Germinal center (tissue), 1 donor: ENCODE measurements around the gene ZBTB40.

ENCODE experiments used
- DNase-seq: peaks from one replicate; pipeline ENCODE4 v3.0.0; 2012; ENCODE audit warnings: mixed read lengths, low spot score

ZBTB40 gene, protein sequence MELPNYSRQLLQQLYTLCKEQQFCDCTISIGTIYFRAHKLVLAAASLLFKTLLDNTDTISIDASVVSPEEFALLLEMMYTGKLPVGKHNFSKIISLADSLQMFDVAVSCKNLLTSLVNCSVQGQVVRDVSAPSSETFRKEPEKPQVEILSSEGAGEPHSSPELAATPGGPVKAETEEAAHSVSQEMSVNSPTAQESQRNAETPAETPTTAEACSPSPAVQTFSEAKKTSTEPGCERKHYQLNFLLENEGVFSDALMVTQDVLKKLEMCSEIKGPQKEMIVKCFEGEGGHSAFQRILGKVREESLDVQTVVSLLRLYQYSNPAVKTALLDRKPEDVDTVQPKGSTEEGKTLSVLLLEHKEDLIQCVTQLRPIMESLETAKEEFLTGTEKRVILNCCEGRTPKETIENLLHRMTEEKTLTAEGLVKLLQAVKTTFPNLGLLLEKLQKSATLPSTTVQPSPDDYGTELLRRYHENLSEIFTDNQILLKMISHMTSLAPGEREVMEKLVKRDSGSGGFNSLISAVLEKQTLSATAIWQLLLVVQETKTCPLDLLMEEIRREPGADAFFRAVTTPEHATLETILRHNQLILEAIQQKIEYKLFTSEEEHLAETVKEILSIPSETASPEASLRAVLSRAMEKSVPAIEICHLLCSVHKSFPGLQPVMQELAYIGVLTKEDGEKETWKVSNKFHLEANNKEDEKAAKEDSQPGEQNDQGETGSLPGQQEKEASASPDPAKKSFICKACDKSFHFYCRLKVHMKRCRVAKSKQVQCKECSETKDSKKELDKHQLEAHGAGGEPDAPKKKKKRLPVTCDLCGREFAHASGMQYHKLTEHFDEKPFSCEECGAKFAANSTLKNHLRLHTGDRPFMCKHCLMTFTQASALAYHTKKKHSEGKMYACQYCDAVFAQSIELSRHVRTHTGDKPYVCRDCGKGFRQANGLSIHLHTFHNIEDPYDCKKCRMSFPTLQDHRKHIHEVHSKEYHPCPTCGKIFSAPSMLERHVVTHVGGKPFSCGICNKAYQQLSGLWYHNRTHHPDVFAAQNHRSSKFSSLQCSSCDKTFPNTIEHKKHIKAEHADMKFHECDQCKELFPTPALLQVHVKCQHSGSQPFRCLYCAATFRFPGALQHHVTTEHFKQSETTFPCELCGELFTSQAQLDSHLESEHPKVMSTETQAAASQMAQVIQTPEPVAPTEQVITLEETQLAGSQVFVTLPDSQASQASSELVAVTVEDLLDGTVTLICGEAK

DNA sequence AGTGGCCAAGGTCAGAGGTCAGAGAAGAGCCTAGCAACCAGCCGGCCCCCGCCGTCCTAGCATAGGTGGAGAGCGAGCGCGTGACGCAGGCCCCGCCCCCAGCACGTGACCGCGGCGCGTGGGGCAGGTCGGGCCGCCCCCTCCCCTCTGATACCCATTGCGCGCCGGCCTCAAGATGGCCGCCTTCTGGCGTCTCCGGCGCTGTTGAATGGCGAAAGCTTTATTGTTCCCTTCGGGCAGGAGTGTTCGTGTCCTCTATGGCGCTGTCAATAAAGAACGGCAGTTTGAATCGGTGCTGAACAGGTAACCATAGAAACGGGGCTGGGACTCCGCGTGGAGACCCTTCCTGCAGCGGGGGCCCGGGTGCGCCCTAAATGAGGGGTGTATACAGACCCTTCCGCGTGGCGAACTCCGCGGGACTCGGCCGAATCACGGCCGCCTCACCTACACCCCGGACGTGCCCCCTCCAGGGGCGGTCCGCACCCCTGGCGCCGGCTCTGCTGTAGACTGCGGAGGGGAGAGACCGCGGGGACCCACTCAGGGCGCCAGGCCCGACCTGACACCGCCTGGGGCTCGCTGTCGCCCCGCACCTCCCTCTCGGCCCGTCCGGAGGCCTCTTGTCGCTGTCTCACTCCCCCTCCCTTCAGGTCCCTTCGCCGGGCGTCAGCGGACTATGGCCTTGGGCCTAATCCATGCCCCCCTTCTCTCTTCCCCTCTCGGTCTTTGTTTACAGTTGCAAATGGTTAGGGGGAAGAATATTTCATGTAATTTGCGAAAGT is at the start of gene ZBTB40:
TSS of gene ZBTB40 (plus strand) at position 150 of the 779 bp plus-strand sequence. CDS start 38,098 bp downstream, outside the sequence.
- DNase-seq = peak; percentile 95

- DNase-seq = no peak
These were observed 49.1 kb upstream of the ZBTB40 start for GRCh38 chr1:22402356-22403053.

DNA sequence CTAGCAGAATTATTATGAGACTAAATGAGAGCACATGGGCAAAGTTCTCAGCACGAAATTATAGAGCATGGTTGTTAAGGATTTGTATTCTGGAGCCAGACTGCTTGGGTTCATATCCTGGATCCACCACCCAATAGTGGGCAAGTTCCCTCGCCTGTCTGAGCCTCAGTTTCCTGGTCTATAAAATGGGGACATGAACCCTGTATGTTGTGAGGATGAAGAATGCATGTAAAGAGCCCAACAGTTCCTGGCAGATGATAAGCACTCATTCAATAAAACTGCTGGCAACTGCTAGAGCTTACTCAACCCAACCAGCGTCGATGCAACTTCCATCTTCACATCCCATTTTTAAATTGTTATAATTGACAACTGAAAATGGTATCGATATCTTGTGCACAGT is 47.2 kb upstream of the ZBTB40 start:
- DNase-seq = no peak

DNA sequence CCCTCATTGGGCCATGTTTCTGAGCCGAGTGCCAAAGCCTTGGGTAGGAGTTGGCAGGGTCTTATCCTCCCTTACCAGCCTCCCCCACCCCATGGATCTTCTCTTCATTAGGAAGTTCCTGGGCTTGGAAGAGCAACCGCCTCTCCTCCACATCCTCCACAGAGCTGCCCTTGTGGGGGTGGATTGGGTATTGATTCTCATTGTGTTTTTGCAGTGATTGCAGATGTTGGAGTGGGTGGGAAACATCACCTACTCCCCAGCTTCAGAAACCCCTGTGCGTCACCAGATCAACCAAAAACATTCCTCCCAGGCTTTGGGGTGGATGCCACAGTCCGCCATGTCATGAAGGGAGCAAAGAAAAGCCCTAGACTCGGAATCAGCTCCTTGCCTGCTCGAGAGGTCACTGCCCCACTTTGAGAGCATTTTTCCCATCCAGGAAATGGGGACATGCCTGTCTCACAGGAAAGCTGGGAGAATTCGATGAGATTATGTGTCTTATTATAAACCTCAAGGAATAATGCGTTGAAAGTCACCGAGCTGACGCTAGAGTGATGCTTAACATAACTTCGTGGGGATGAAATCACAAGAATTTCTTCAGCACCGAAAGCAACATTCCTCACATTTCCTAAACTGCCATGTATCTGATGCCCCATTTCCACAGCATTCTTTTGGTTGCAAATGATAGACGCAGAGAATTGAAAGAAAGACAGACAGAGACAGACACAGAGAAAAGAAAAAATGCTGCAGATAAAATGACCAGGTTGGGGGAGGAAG is 44.7 kb upstream of the ZBTB40 start:
- no peak for DNase-seq

DNA sequence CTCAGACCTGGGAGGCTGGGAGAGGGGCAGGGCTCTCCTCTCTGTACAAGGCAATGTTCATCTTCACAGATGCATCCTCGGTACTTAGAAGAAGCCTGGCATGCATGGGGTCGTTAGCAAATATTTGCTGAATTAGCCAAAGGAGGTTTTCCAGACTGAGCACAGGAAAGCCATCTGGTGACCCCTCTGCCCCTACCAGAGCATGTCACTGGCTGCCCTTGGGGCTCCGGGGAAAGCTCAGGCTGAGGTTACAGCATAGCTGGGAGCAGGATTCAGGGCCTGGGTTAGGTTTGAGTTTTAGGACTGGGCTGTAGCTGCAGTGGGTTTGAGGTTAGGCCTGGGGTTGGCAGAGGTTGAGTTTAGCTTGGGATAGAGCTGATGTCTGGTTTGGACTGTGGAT is 43.4 kb upstream of the ZBTB40 start:
- no peak for DNase-seq

DNA sequence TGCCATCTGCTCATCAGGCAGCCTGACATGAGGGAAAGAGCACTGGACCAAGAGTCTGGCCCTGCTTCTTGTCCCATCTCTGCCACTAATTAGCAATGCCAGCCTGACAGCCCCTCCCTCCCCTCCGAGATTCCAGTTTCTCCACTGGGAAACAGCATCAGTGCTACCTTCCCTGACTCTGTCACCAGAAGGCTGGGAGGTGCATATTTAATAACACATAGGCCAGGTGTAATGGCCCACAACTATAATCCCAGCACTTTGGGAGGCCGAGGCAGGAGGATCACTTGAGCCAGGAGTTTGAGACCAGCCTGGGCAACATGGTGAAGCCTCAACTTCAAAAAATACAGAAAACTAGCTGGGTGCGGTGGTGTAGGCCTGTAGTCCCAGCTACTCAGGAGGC is 41.2 kb upstream of the ZBTB40 start:
- no peak for DNase-seq

- no peak for DNase-seq
These were observed 40.6 kb upstream of the ZBTB40 start for GRCh38 chr1:22410928-22411495.

- no peak for DNase-seq
These were observed 40.1 kb upstream of the ZBTB40 start for GRCh38 chr1:22411589-22411988.

GRCh38 chr1:22412932-22413727 is 38.5 kb upstream of the ZBTB40 start:
- no peak for DNase-seq

GRCh38 chr1:22413799-22414198 is 37.9 kb upstream of the ZBTB40 start:
- no peak for DNase-seq

- no peak for DNase-seq
These were observed 37.4 kb upstream of the ZBTB40 start for GRCh38 chr1:22414244-22414751.

GRCh38 chr1:22415489-22415888 is 36.2 kb upstream of the ZBTB40 start:
- DNase-seq = no peak

GRCh38 chr1:22416555-22417454 is 34.8 kb upstream of the ZBTB40 start:
- DNase-seq = peak; percentile 68

- no peak for DNase-seq
These were observed 34.2 kb upstream of the ZBTB40 start for GRCh38 chr1:22417466-22417865.

- DNase-seq = no peak
These were observed 33.3 kb upstream of the ZBTB40 start for GRCh38 chr1:22418312-22418711.

GRCh38 chr1:22418933-22419382 is 32.7 kb upstream of the ZBTB40 start:
- no peak for DNase-seq

GRCh38 chr1:22420455-22421053 is 31.1 kb upstream of the ZBTB40 start:
- peak; percentile 55 for DNase-seq
